Naive thymus-derived CD4-positive, alpha-beta T cell (primary cell): Measurements from ENCODE around the gene ZDHHC14. TPM values are rescaled to one million over a fixed set of nuclear protein-coding genes. Genes with fewer than 3 reads are reported as not detected.

ENCODE experiments used
- ATAC-seq: fragments of 150-1000 bp; cut with Tn5 transposase; 2 replicates; pipeline ENCODE4 v1.10.0; 2021; ENCODE audit warnings: mild to moderate bottlenecking, moderate library complexity
- CTCF ChIA-PET: fragments of 350-600 bp; sonication (Branson Sonifier 250); formaldehyde crosslinking; loops from one replicate; lab custom pipeline; 2021; ENCODE audit warnings: antibody characterized with exemption; lab: Charles Lee
- POLR2A ChIA-PET: fragments of 350-600 bp; sonication (Branson Sonifier 250); formaldehyde crosslinking; loops from one replicate; lab custom pipeline; 2021; ENCODE audit warnings: antibody characterized with exemption, inconsistent platforms; lab: Charles Lee
- DNase-seq, 9 donors: peaks; one replicate each; pipeline versions ENCODE4 v3.0.0 to v3.0.0-alpha.2; 2020 to 2022; ENCODE audit warnings: mixed read lengths in 1 of 9
- H3K27ac ChIP-seq: one replicate; pipeline ENCODE4 v1.7.0; 2013; ENCODE audit warnings: mild to moderate bottlenecking, low read depth, low read length, moderate library complexity
- H3K27me3 ChIP-seq, 2 donors: one replicate each; pipeline ENCODE4 v1.7.0; 2013; ENCODE audit warnings: low read length in 2 of 2, mild to moderate bottlenecking in 2 of 2, moderate library complexity in 2 of 2; ENCODE audit not compliant: control insufficient read depth in 2 of 2, insufficient read depth in 2 of 2
- H3K36me3 ChIP-seq, 3 experiments: 1 replicate in 2 of 3; 2 replicates in 1 of 3; pipeline ENCODE4 v1.7.0; 2013; ENCODE audit warnings: low read length in 3 of 3, mild to moderate bottlenecking in 3 of 3, moderate library complexity in 1 of 3; ENCODE audit not compliant: insufficient read depth in 3 of 3, control insufficient read depth in 2 of 3
- H3K4me1 ChIP-seq, 2 donors: one replicate each; pipeline ENCODE4 v1.7.0; 2013; ENCODE audit warnings: low read length in 2 of 2, mild to moderate bottlenecking in 2 of 2, moderate library complexity in 1 of 2; ENCODE audit not compliant: control insufficient read depth in 2 of 2, insufficient read depth in 2 of 2
- H3K4me3 ChIP-seq: 2 replicates; pipeline ENCODE4 v1.7.0; 2013; ENCODE audit warnings: mild to moderate bottlenecking, low read length
- H3K9me3 ChIP-seq, 3 experiments: 1 replicate in 2 of 3; 2 replicates in 1 of 3; pipeline ENCODE4 v1.7.0; 2013; ENCODE audit warnings: low read length in 3 of 3; ENCODE audit not compliant: control insufficient read depth in 2 of 3
- H3K27ac Mint-ChIP-seq, 9 donors: one replicate each; pipeline ENCODE4 v1.8.0; 2020 to 2022; ENCODE audit warnings: mixed read lengths in 9 of 9, mild to moderate bottlenecking in 8 of 9, moderate library complexity in 5 of 9, inconsistent platforms in 2 of 9
- H3K27me3 Mint-ChIP-seq, 5 donors: one replicate each; pipeline ENCODE4 v1.8.0; 2021 to 2022; ENCODE audit warnings: mixed read lengths in 5 of 5, mild to moderate bottlenecking in 1 of 5
- H3K36me3 Mint-ChIP-seq, 5 donors: one replicate each; pipeline ENCODE4 v1.8.0; 2020 to 2022; ENCODE audit warnings: mixed read lengths in 5 of 5, mild to moderate bottlenecking in 3 of 5, inconsistent platforms in 1 of 5
- H3K4me1 Mint-ChIP-seq, 7 donors: one replicate each; pipeline ENCODE4 v1.8.0; 2020 to 2022; ENCODE audit warnings: mixed read lengths in 7 of 7, mild to moderate bottlenecking in 3 of 7, inconsistent platforms in 1 of 7
- H3K4me3 Mint-ChIP-seq, 10 donors: one replicate each; pipeline ENCODE4 v1.8.0; 2020 to 2022; ENCODE audit warnings: mild to moderate bottlenecking in 10 of 10, mixed read lengths in 10 of 10, moderate library complexity in 6 of 10, inconsistent platforms in 2 of 10
- H3K9me3 Mint-ChIP-seq, 11 donors: one replicate each; pipeline ENCODE4 v1.8.0; 2020 to 2022; ENCODE audit warnings: mixed read lengths in 11 of 11, mild to moderate bottlenecking in 4 of 11, inconsistent platforms in 1 of 11, moderate library complexity in 1 of 11
- intact Hi-C, 2 donors: fragments of 100-400 bp; cut with micrococcal nuclease; formaldehyde crosslinking; loops; one replicate each; pipeline ENCODE4 v1.15.1; 2023
- polyA plus RNA-seq, 2 donors: library from polyadenylated mRNA; unstranded; fragments of 300-500 nt; fragmentation: Illumina TruSeq; gene quantifications; one replicate each; pipeline ENCODE4 v1.2.3, GENCODE V29; 2021
- total RNA-seq, 6 experiments: library from RNA in 5 of 6; stranded (reverse) in 5 of 6; gene quantifications; 1 replicate in 5 of 6; 2 replicates in 1 of 6; pipeline ENCODE4 v1.2.3 and lab custom pipeline; 2021 to 2026

The ZDHHC14 gene
- total and polyA plus RNA-seq, 7 experiments from 2014 or later = 0.13 to 18.2 (median 0.95) TPM

GRCh38 chr6:157376706-157377230 lies 4.2 kb upstream of the ZDHHC14 start:
- Mint-ChIP-seq H3K36me3 (no peaks in the 10 kb centered on the region), H3K4me3 (peak overlapping the region in 1 of 10 donors; percentile 20), H3K4me1 (peaks cover 7 to 13% (median 8%) of the 10 kb centered on the region in 7 donors), H3K27me3 (peaks cover 0 to 26% (median 0%) of the 10 kb centered on the region in 5 donors), H3K27ac (no peak overlapping the region), H3K9me3 (no peaks in the 10 kb centered on the region)
- Histone ChIP-seq H3K9me3 (no peaks in the 10 kb centered on the region), H3K4me3 (no peak overlapping the region), H3K27ac (no peak overlapping the region), H3K4me1 (peaks cover 4 to 5% of the 10 kb centered on the region in 2 donors), H3K27me3 (no peaks in the 10 kb centered on the region), H3K36me3 (peaks cover 0 to 10% (median 0%) of the 10 kb centered on the region in 3 experiments)
- ChIA-PET CTCF (no interaction called here), POLR2A (no interaction called here)
- ATAC-seq = no peak
- intact Hi-C loops = no loop called here
- DNase-seq = no peak

GRCh38 chr6:157379656-157380457 lies 1.1 kb upstream of the ZDHHC14 start:
- Histone ChIP-seq H3K27ac (peak overlapping the region; percentile 80), H3K9me3 (no peaks in the 10 kb centered on the region), H3K27me3 (no peaks in the 10 kb centered on the region), H3K4me1 (peaks cover 4 to 5% of the 10 kb centered on the region in 2 donors), H3K36me3 (peaks cover 0 to 10% (median 0%) of the 10 kb centered on the region in 3 experiments), H3K4me3 (peak overlapping the region; percentile 71)
- Mint-ChIP-seq H3K4me3 (peak overlapping the region; percentile 80 to 93 (median 84)), H3K9me3 (no peaks in the 10 kb centered on the region), H3K27me3 (peaks cover 0 to 14% (median 4%) of the 10 kb centered on the region in 5 donors), H3K4me1 (peaks cover 7 to 35% (median 18%) of the 10 kb centered on the region in 7 donors), H3K36me3 (peaks cover 0 to 12% (median 0%) of the 10 kb centered on the region in 5 donors), H3K27ac (peak overlapping the region; percentile 2 to 89 (median 78))
- ATAC-seq = peak; percentile 85
- ChIA-PET CTCF (no interaction called here), POLR2A (interaction anchor here (0.6 to 2.0 kb wide), 9 partner anchors 8 to 141 kb away, joined by 3 to 7 read pairs (median 4); partner anchors contain the start of gene TMEM242)
- peak; percentile 63 to 89 (median 84) for DNase-seq
- intact Hi-C loops = loop anchor here (1.0 to 5.0 kb wide), 21 partner anchors 11 to 1307 kb away; partner anchors contain the start of genes ARID1B (in 1 of the 2), GTF2H5 (in 1 of the 2), SERAC1 (in 1 of the 2) and SNX9 (in 1 of the 2)

GRCh38 chr6:157380458-157380778 lies 572 bp upstream of the ZDHHC14 start:
- Histone ChIP-seq H3K4me1 (peaks cover 4 to 5% of the 10 kb centered on the region in 2 donors), H3K27me3 (no peaks in the 10 kb centered on the region), H3K36me3 (peaks cover 0 to 10% (median 0%) of the 10 kb centered on the region in 3 experiments), H3K27ac (peak overlapping the region; percentile 80), H3K9me3 (no peaks in the 10 kb centered on the region), H3K4me3 (peak overlapping the region; percentile 71)
- Mint-ChIP-seq H3K27me3 (peaks cover 0 to 14% (median 4%) of the 10 kb centered on the region in 5 donors), H3K36me3 (peaks cover 0 to 14% (median 0%) of the 10 kb centered on the region in 5 donors), H3K4me1 (peaks cover 7 to 40% (median 18%) of the 10 kb centered on the region in 7 donors), H3K9me3 (no peaks in the 10 kb centered on the region), H3K27ac (peak overlapping the region in 7 of 9 donors; percentile 2 to 89 (median 75)), H3K4me3 (peak overlapping the region; percentile 80 to 93 (median 84))
- DNase-seq (peak in 1 of 9 donors; percentile 18), ATAC-seq (peak; percentile 0)
- CTCF ChIA-PET = no interaction called here
- intact Hi-C loops = loop anchor here (1.0 to 5.0 kb wide), 21 partner anchors 11 to 1306 kb away; partner anchors contain the start of genes ARID1B (in 1 of the 2), GTF2H5 (in 1 of the 2), SERAC1 (in 1 of the 2) and SNX9 (in 1 of the 2)
- POLR2A ChIA-PET = interaction anchor here (0.6 to 2.0 kb wide), 8 partner anchors 10 to 141 kb away, joined by 3 to 7 read pairs (median 4); partner anchors contain the start of gene TMEM242

GRCh38 chr6:157381631-157382621 lies 936 bp downstream of the ZDHHC14 start:
- Histone ChIP-seq H3K4me1 (peaks cover 4 to 5% of the 10 kb centered on the region in 2 donors), H3K27me3 (no peaks in the 10 kb centered on the region), H3K27ac (peak overlapping the region; percentile 80), H3K9me3 (no peaks in the 10 kb centered on the region), H3K4me3 (peak overlapping the region; percentile 71), H3K36me3 (peaks cover 0 to 10% (median 0%) of the 10 kb centered on the region in 3 experiments)
- Mint-ChIP-seq H3K27ac (peak overlapping the region; percentile 25 to 80 (median 64)), H3K4me3 (peak overlapping the region; percentile 74 to 90 (median 88)), H3K9me3 (no peaks in the 10 kb centered on the region), H3K27me3 (peaks cover 0 to 7% (median 4%) of the 10 kb centered on the region in 5 donors), H3K36me3 (peaks cover 0 to 16% (median 0%) of the 10 kb centered on the region in 5 donors), H3K4me1 (peaks cover 7 to 41% (median 18%) of the 10 kb centered on the region in 7 donors)
- intact Hi-C loops = loop anchor here (1.0 to 5.0 kb wide), 20 partner anchors 59 to 1305 kb away; partner anchors contain the start of genes SYNJ2 (in 2 of the 2), ARID1B (in 1 of the 2), GTF2H5 (in 1 of the 2) and SERAC1 (in 1 of the 2)
- ATAC-seq = peak; percentile 24
- ChIA-PET POLR2A (no interaction called here), CTCF (interaction anchor here (1.2 kb wide), 1 partner anchor 63 kb away, joined by 3 read pairs; no protein-coding TSS in a partner anchor)
- peak; percentile 29 to 65 (median 43) for DNase-seq

GRCh38 chr6:157382821-157383220 lies 1.8 kb downstream of the ZDHHC14 start:
- Histone ChIP-seq H3K36me3 (peaks cover 0 to 10% (median 0%) of the 10 kb centered on the region in 3 experiments), H3K27ac (no peak overlapping the region), H3K9me3 (no peaks in the 10 kb centered on the region), H3K4me3 (no peak overlapping the region), H3K27me3 (no peaks in the 10 kb centered on the region), H3K4me1 (peaks cover 4 to 5% of the 10 kb centered on the region in 2 donors)
- H3K27ac Mint-ChIP-seq = peak overlapping the region in 6 of 9 donors; percentile 37 to 80 (median 76)
- H3K27me3 Mint-ChIP-seq = peaks cover 0 to 5% (median 3%) of the 10 kb centered on the region in 5 donors
- intact Hi-C loops = loop anchor here (2.0 to 5.0 kb wide), 7 partner anchors 184 to 986 kb away; partner anchors contain the start of genes SNX9 (in 1 of the 2) and SYNJ2 (in 1 of the 2)
- peaks cover 0 to 16% (median 0%) of the 10 kb centered on the region in 5 donors for H3K36me3 Mint-ChIP-seq
- POLR2A ChIA-PET = interaction anchor here (0.7 kb wide), 1 partner anchor 108 kb away, joined by 3 read pairs; no protein-coding TSS in a partner anchor
- H3K9me3 Mint-ChIP-seq = no peaks in the 10 kb centered on the region
- CTCF ChIA-PET = interaction anchor here (1.2 kb wide), 1 partner anchor 64 kb away, joined by 3 read pairs; no protein-coding TSS in a partner anchor
- ATAC-seq (no peak), DNase-seq (no peak)
- peak overlapping the region; percentile 74 to 90 (median 88) for H3K4me3 Mint-ChIP-seq
- H3K4me1 Mint-ChIP-seq = peaks cover 7 to 41% (median 18%) of the 10 kb centered on the region in 7 donors
